Measurements from ENCODE around the gene SH3RF2.

- TF ChIP-seq CTCF (conservative IDR thresholded peaks at IDR 0.05; ENCODE audit: low read length) (no peak), EZH2phosphoT487 (IDR thresholded peaks at IDR 0.05; ENCODE audit: borderline replicate concordance, low read depth, low read length) (no peak)
Observed at GRCh38 chr5:146025114-146025680, 88.8 kb downstream of the SH3RF2 start.

Data from OCI-LY7 (cell line).